ENCODE data around the gene EXTL1.

Gene EXTL1

DNA sequence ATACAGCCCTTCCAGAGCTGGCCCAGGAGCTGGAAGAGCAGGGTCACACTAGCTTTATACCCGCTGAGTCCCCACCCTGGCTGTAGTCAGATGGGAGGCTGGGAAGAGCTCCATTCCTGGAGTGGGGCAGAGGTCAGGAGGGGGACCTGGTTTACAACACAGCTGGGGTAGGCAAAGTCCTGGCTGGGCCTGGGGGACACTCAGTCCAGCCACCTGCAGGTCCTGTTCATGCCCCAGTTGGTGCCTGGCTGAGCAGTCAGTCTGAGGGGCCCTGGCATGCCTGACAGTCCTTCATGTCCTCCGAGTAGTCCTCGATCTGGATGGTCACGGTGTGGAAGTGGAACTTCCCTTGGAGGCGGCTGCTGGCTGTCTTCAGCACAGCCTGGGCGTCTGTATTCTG, 17.3 kb downstream of the EXTL1 start:
- no peak overlapping the region for H3K4me3 ChIP-seq (ENCODE audit: low read length in 2 of 2)
- no peak for DNase-seq (ENCODE audit: low spot score)
- WGBS, 2 donors (ENCODE audit: extremely low coverage in 2 of 2, insufficient read length in 2 of 2, insufficient replicate concordance in 1 of 2) = no CpG with 5 or more reads among the region's 6 CpGs
- peak overlapping the region; percentile 31 for H3K14ac ChIP-seq (ENCODE audit: low read length)
- no peak overlapping the region for H3K27ac ChIP-seq (replicated peaks; ENCODE audit: low read length)
- H3K4ac ChIP-seq (ENCODE audit: low read length) = no peak overlapping the region
- no peak overlapping the region for H2BK120ac ChIP-seq (ENCODE audit: low read depth, low read length)
- no peaks in the 10 kb centered on the region for H3K36me3 ChIP-seq (replicated peaks in 1 of 2; ENCODE audit: control insufficient read depth in 2 of 2, insufficient read depth in 2 of 2, low read length in 2 of 2)
- H2BK12ac ChIP-seq (ENCODE audit: low read length) = no peak overlapping the region
- H3K9ac ChIP-seq (ENCODE audit: low read depth, low read length, poor library complexity) = peak overlapping the region; percentile 32
- H4K8ac ChIP-seq (ENCODE audit: low read depth, low read length) = no peak overlapping the region
- peak overlapping the region; percentile 15 for H4K91ac ChIP-seq (ENCODE audit: low read depth, low read length, poor library complexity)
- no peaks in the 10 kb centered on the region for H3K9me3 ChIP-seq (replicated peaks in 1 of 2; ENCODE audit: control insufficient read depth in 2 of 2, insufficient read depth in 1 of 2, low read depth in 1 of 2, low read length in 2 of 2)
- H2AK5ac ChIP-seq (ENCODE audit: low read depth, low read length) = no peak overlapping the region
- no peak overlapping the region for H2BK5ac ChIP-seq (ENCODE audit: low read length)
- peak overlapping the region; percentile 35 for H3K18ac ChIP-seq (ENCODE audit: low read length)
- peak overlapping the region; percentile 10 for H2BK15ac ChIP-seq (ENCODE audit: low read length)
- peak overlapping the region; percentile 17 for H3K23ac ChIP-seq (ENCODE audit: low read depth, low read length, poor library complexity)
- H3K79me1 ChIP-seq (ENCODE audit: low read depth, low read length) = no peaks in the 10 kb centered on the region
- peaks cover 8 to 10% of the 10 kb centered on the region in 2 donors for H3K4me1 ChIP-seq (ENCODE audit: control insufficient read depth in 2 of 2, insufficient read depth in 1 of 2, low read depth in 1 of 2, low read length in 2 of 2)
- H2AFZ ChIP-seq (ENCODE audit: low read length) = no peak overlapping the region
- peaks cover 0 to 54% (median 25%) of the 10 kb centered on the region in 3 experiments for H3K27me3 ChIP-seq (ENCODE audit: control insufficient read depth in 3 of 3, insufficient read depth in 3 of 3, low read depth in 1 of 3, low read length in 3 of 3)
- no peak overlapping the region for H3K4me2 ChIP-seq (ENCODE audit: insufficient read depth, low read length, poor library complexity, severe bottlenecking)

DNA sequence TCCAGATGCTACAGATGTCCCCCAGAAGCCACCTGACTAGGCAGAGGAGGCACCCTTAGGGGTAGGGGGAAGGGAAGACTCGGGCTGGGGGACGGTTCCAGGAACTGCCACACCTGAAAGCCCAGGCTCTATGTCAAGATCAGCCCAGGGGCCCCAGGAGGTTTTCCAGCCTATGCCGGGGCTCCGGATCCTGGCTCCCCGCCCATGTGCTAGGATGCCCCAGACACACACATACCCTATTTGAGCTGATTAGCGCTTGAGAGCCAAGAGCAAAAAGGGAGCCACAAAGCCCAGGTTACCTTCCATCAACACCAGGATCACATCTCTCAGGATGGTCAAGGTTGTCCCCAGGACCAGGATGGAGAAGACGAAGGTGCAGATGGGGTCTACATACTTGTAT, 19.8 kb downstream of the EXTL1 start:
- no peak overlapping the region for H2BK120ac ChIP-seq (ENCODE audit: low read depth, low read length)
- H4K91ac ChIP-seq (ENCODE audit: low read depth, low read length, poor library complexity) = no peak overlapping the region
- no peak overlapping the region for H2BK15ac ChIP-seq (ENCODE audit: low read length)
- peaks cover 3 to 5% of the 10 kb centered on the region in 2 donors for H3K4me1 ChIP-seq (ENCODE audit: control insufficient read depth in 2 of 2, insufficient read depth in 1 of 2, low read depth in 1 of 2, low read length in 2 of 2)
- H2AFZ ChIP-seq (ENCODE audit: low read length) = no peak overlapping the region
- no peak overlapping the region for H3K9ac ChIP-seq (ENCODE audit: low read depth, low read length, poor library complexity)
- no peak overlapping the region for H3K4me3 ChIP-seq (ENCODE audit: low read length in 2 of 2)
- no peak overlapping the region for H3K27ac ChIP-seq (replicated peaks; ENCODE audit: low read length)
- peaks cover 17 to 72% (median 43%) of the 10 kb centered on the region in 3 experiments for H3K27me3 ChIP-seq (ENCODE audit: control insufficient read depth in 3 of 3, insufficient read depth in 3 of 3, low read depth in 1 of 3, low read length in 3 of 3)
- H3K14ac ChIP-seq (ENCODE audit: low read length) = no peak overlapping the region
- no peak overlapping the region for H2BK5ac ChIP-seq (ENCODE audit: low read length)
- no peak overlapping the region for H3K4ac ChIP-seq (ENCODE audit: low read length)
- no peak overlapping the region for H3K4me2 ChIP-seq (ENCODE audit: insufficient read depth, low read length, poor library complexity, severe bottlenecking)
- no peak overlapping the region for H3K18ac ChIP-seq (ENCODE audit: low read length)
- no peaks in the 10 kb centered on the region for H3K79me1 ChIP-seq (ENCODE audit: low read depth, low read length)
- no CpG with 5 or more reads among the region's 7 CpGs for WGBS, 2 donors (ENCODE audit: extremely low coverage in 2 of 2, insufficient read length in 2 of 2, insufficient replicate concordance in 1 of 2)
- H3K9me3 ChIP-seq (replicated peaks in 1 of 2; ENCODE audit: control insufficient read depth in 2 of 2, insufficient read depth in 1 of 2, low read depth in 1 of 2, low read length in 2 of 2) = no peaks in the 10 kb centered on the region
- no peak overlapping the region for H3K23ac ChIP-seq (ENCODE audit: low read depth, low read length, poor library complexity)
- no peak overlapping the region for H4K8ac ChIP-seq (ENCODE audit: low read depth, low read length)
- no peak overlapping the region for H2BK12ac ChIP-seq (ENCODE audit: low read length)
- no peak for DNase-seq (ENCODE audit: low spot score)
- no peaks in the 10 kb centered on the region for H3K36me3 ChIP-seq (replicated peaks in 1 of 2; ENCODE audit: control insufficient read depth in 2 of 2, insufficient read depth in 2 of 2, low read length in 2 of 2)
- H2AK5ac ChIP-seq (ENCODE audit: low read depth, low read length) = no peak overlapping the region

GRCh38 chr1:26041978-26042377, 20.4 kb downstream of the EXTL1 start:
- no peak overlapping the region for H2BK12ac ChIP-seq (ENCODE audit: low read length)
- H2AFZ ChIP-seq (ENCODE audit: low read length) = no peak overlapping the region
- H3K4me3 ChIP-seq (ENCODE audit: low read length in 2 of 2) = no peak overlapping the region
- H3K9ac ChIP-seq (ENCODE audit: low read depth, low read length, poor library complexity) = no peak overlapping the region
- H2AK5ac ChIP-seq (ENCODE audit: low read depth, low read length) = no peak overlapping the region
- no peak overlapping the region for H3K4me2 ChIP-seq (ENCODE audit: insufficient read depth, low read length, poor library complexity, severe bottlenecking)
- peaks cover 21 to 77% (median 47%) of the 10 kb centered on the region in 3 experiments for H3K27me3 ChIP-seq (ENCODE audit: control insufficient read depth in 3 of 3, insufficient read depth in 3 of 3, low read depth in 1 of 3, low read length in 3 of 3)
- no peak overlapping the region for H2BK5ac ChIP-seq (ENCODE audit: low read length)
- peaks cover 0 to 2% of the 10 kb centered on the region in 2 donors for H3K9me3 ChIP-seq (replicated peaks in 1 of 2; ENCODE audit: control insufficient read depth in 2 of 2, insufficient read depth in 1 of 2, low read depth in 1 of 2, low read length in 2 of 2)
- H4K91ac ChIP-seq (ENCODE audit: low read depth, low read length, poor library complexity) = no peak overlapping the region
- no CpG with 5 or more reads among the region's 4 CpGs for WGBS, 2 donors (ENCODE audit: extremely low coverage in 2 of 2, insufficient read length in 2 of 2, insufficient replicate concordance in 1 of 2)
- no peak overlapping the region for H3K23ac ChIP-seq (ENCODE audit: low read depth, low read length, poor library complexity)
- H3K4ac ChIP-seq (ENCODE audit: low read length) = no peak overlapping the region
- no peaks in the 10 kb centered on the region for H3K79me1 ChIP-seq (ENCODE audit: low read depth, low read length)
- no peak for DNase-seq (ENCODE audit: low spot score)
- no peak overlapping the region for H2BK120ac ChIP-seq (ENCODE audit: low read depth, low read length)
- H3K18ac ChIP-seq (ENCODE audit: low read length) = no peak overlapping the region
- H2BK15ac ChIP-seq (ENCODE audit: low read length) = no peak overlapping the region
- H4K8ac ChIP-seq (ENCODE audit: low read depth, low read length) = no peak overlapping the region
- no peaks in the 10 kb centered on the region for H3K36me3 ChIP-seq (replicated peaks in 1 of 2; ENCODE audit: control insufficient read depth in 2 of 2, insufficient read depth in 2 of 2, low read length in 2 of 2)
- no peak overlapping the region for H3K14ac ChIP-seq (ENCODE audit: low read length)
- no peak overlapping the region for H3K27ac ChIP-seq (replicated peaks; ENCODE audit: low read length)
- H3K4me1 ChIP-seq (ENCODE audit: control insufficient read depth in 2 of 2, insufficient read depth in 1 of 2, low read depth in 1 of 2, low read length in 2 of 2) = peaks cover 0 to 8% of the 10 kb centered on the region in 2 donors

GRCh38 chr1:26043765-26044164, 22.2 kb downstream of the EXTL1 start:
- no peak overlapping the region for H2AK5ac ChIP-seq (ENCODE audit: low read depth, low read length)
- no peak overlapping the region for H3K4ac ChIP-seq (ENCODE audit: low read length)
- no peak overlapping the region for H2AFZ ChIP-seq (ENCODE audit: low read length)
- H2BK15ac ChIP-seq (ENCODE audit: low read length) = no peak overlapping the region
- no peak overlapping the region for H3K14ac ChIP-seq (ENCODE audit: low read length)
- H4K91ac ChIP-seq (ENCODE audit: low read depth, low read length, poor library complexity) = no peak overlapping the region
- no peak overlapping the region for H3K4me3 ChIP-seq (ENCODE audit: low read length in 2 of 2)
- no peak overlapping the region for H3K27ac ChIP-seq (replicated peaks; ENCODE audit: low read length)
- H3K9me3 ChIP-seq (replicated peaks in 1 of 2; ENCODE audit: control insufficient read depth in 2 of 2, insufficient read depth in 1 of 2, low read depth in 1 of 2, low read length in 2 of 2) = peaks cover 0 to 2% of the 10 kb centered on the region in 2 donors
- H3K36me3 ChIP-seq (replicated peaks in 1 of 2; ENCODE audit: control insufficient read depth in 2 of 2, insufficient read depth in 2 of 2, low read length in 2 of 2) = no peaks in the 10 kb centered on the region
- WGBS, 2 donors (ENCODE audit: extremely low coverage in 2 of 2, insufficient read length in 2 of 2, insufficient replicate concordance in 1 of 2) = no CpG with 5 or more reads among the region's 2 CpGs
- H3K9ac ChIP-seq (ENCODE audit: low read depth, low read length, poor library complexity) = no peak overlapping the region
- H4K8ac ChIP-seq (ENCODE audit: low read depth, low read length) = no peak overlapping the region
- peaks cover 0 to 8% of the 10 kb centered on the region in 2 donors for H3K4me1 ChIP-seq (ENCODE audit: control insufficient read depth in 2 of 2, insufficient read depth in 1 of 2, low read depth in 1 of 2, low read length in 2 of 2)
- no peak overlapping the region for H2BK120ac ChIP-seq (ENCODE audit: low read depth, low read length)
- H3K18ac ChIP-seq (ENCODE audit: low read length) = no peak overlapping the region
- H2BK5ac ChIP-seq (ENCODE audit: low read length) = no peak overlapping the region
- no peak overlapping the region for H2BK12ac ChIP-seq (ENCODE audit: low read length)
- no peak for DNase-seq (ENCODE audit: low spot score)
- peaks cover 21 to 84% (median 62%) of the 10 kb centered on the region in 3 experiments for H3K27me3 ChIP-seq (ENCODE audit: control insufficient read depth in 3 of 3, insufficient read depth in 3 of 3, low read depth in 1 of 3, low read length in 3 of 3)
- H3K4me2 ChIP-seq (ENCODE audit: insufficient read depth, low read length, poor library complexity, severe bottlenecking) = no peak overlapping the region
- H3K23ac ChIP-seq (ENCODE audit: low read depth, low read length, poor library complexity) = no peak overlapping the region
- no peaks in the 10 kb centered on the region for H3K79me1 ChIP-seq (ENCODE audit: low read depth, low read length)

Data from neuronal stem cell (in vitro differentiated cells).